Duodenal mucosa (tissue), 2 donors: ENCODE measurements around the gene PTPRM.

Source experiments
- H3K27ac ChIP-seq: one replicate; pipeline ENCODE4 v1.7.0; 2013; ENCODE audit warnings: low read depth, low read length
- H3K27me3 ChIP-seq, 2 donors: one replicate each; pipeline ENCODE4 v1.7.0; 2013; ENCODE audit warnings: low read length in 2 of 2, control low read depth in 1 of 2; ENCODE audit not compliant: insufficient read depth in 2 of 2, control insufficient read depth in 1 of 2
- H3K36me3 ChIP-seq, 2 donors: one replicate each; pipeline ENCODE4 v1.7.0; 2013; ENCODE audit warnings: low read length in 2 of 2, control low read depth in 1 of 2; ENCODE audit not compliant: insufficient read depth in 2 of 2, control insufficient read depth in 1 of 2
- H3K4me1 ChIP-seq, 2 donors: one replicate each; pipeline ENCODE4 v1.7.0; 2013; ENCODE audit warnings: low read length in 2 of 2, control low read depth in 1 of 2; ENCODE audit not compliant: insufficient read depth in 2 of 2, control insufficient read depth in 1 of 2
- H3K4me3 ChIP-seq, 2 donors: one replicate each; pipeline ENCODE4 v1.7.0; 2013; ENCODE audit warnings: low read length in 2 of 2, low read depth in 1 of 2
- H3K9ac ChIP-seq, 2 donors: one replicate each; pipeline ENCODE4 v1.7.0; 2013; ENCODE audit warnings: low read length in 2 of 2, low read depth in 1 of 2
- H3K9me3 ChIP-seq, 2 donors: one replicate each; pipeline ENCODE4 v1.7.0; 2013; ENCODE audit warnings: low read length in 2 of 2, control low read depth in 1 of 2; ENCODE audit not compliant: control insufficient read depth in 1 of 2

Gene PTPRM

GRCh38 chr18:7579918-7580542 is 12.9 kb downstream of the PTPRM start:
- H3K4me1 ChIP-seq = peaks cover 0 to 9% of the 10 kb centered on the region in 2 donors

GRCh38 chr18:7584646-7585275 is 17.6 kb downstream of the PTPRM start:
- Histone ChIP-seq H3K27ac (no peak overlapping the region), H3K4me3 (no peak overlapping the region), H3K4me1 (no peaks in the 10 kb centered on the region), H3K27me3 (no peaks in the 10 kb centered on the region), H3K36me3 (no peaks in the 10 kb centered on the region), H3K9ac (no peak overlapping the region), H3K9me3 (no peaks in the 10 kb centered on the region)

More at GRCh38 chr18:7579918-7580542, 12.9 kb downstream of the PTPRM start:
- no peaks in the 10 kb centered on the region for H3K9me3 ChIP-seq
- no peak overlapping the region for H3K9ac ChIP-seq
- no peaks in the 10 kb centered on the region for H3K36me3 ChIP-seq
- no peak overlapping the region for H3K4me3 ChIP-seq
- no peaks in the 10 kb centered on the region for H3K27me3 ChIP-seq
- no peak overlapping the region for H3K27ac ChIP-seq

DNA sequence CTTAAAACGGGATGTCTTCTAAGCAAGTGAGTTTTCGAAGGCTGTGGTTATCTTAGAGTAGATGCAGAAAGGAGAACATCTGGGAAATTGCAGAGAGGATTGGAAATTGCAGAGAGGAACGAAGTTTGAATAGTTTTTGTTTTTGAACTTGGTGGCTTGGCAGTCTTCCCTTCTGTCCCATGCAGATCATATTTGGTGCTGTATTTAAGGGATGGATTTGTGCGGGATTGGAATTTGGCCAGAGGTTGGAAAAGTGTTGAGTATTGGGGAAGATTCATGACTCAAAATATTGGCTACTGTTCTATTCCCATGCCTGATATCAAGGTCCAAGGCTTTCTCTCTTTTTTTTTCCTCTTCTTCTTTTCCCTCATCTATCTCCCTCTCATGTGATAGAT is 18.2 kb downstream of the PTPRM start:
- no peaks in the 10 kb centered on the region for H3K4me1 ChIP-seq

GRCh38 chr18:7586379-7586778 is 19.3 kb downstream of the PTPRM start:
- no peak overlapping the region for H3K4me3 ChIP-seq
- no peak overlapping the region for H3K9ac ChIP-seq
- peaks cover 0 to 8% of the 10 kb centered on the region in 2 donors for H3K4me1 ChIP-seq
- no peaks in the 10 kb centered on the region for H3K9me3 ChIP-seq
- no peaks in the 10 kb centered on the region for H3K27me3 ChIP-seq
- no peak overlapping the region for H3K27ac ChIP-seq
- H3K36me3 ChIP-seq = no peaks in the 10 kb centered on the region

More for the DNA sequence above, 18.2 kb downstream of the PTPRM start:
- H3K27ac ChIP-seq = no peak overlapping the region
- no peak overlapping the region for H3K9ac ChIP-seq
- H3K4me3 ChIP-seq = no peak overlapping the region
- no peaks in the 10 kb centered on the region for H3K36me3 ChIP-seq
- H3K9me3 ChIP-seq = no peaks in the 10 kb centered on the region
- no peaks in the 10 kb centered on the region for H3K27me3 ChIP-seq

DNA sequence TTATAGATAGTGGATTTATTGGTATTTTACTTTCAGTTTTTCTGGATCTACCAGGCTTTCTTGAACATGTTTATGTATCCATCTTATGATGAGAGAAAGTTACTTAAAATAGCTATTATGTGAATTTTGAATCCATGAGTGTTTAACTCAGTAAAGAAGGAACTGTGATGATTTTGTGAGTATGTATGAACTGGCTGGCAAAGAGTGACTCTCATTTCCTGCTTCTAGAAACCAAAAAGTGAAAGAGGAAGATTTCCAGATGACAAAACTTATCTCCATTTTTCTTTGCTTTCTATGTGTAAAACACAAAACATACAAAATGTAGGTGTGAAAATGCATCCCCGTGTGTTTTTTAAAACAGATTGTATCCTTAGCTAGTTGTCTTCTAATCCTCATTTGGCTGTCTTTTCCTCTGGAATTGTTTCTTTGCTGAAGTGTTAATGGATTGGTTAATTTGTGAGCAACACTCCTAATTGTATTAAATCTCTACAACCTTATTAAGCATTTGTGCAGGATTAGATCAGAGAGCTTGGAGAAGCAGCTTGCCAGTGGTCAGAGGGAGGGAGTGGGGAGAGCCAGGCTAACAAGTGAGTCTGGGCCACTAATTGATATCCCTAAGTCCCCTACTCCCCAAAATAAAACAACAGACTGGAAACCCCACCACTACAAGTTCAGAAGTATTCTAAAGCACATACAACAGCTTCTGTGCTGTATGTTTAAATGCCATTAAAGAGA is 23.9 kb downstream of the PTPRM start:
- Histone ChIP-seq H3K9me3 (no peaks in the 10 kb centered on the region), H3K27me3 (no peaks in the 10 kb centered on the region), H3K27ac (no peak overlapping the region), H3K9ac (no peak overlapping the region), H3K36me3 (no peaks in the 10 kb centered on the region), H3K4me1 (peaks cover 0 to 8% of the 10 kb centered on the region in 2 donors), H3K4me3 (no peak overlapping the region)

- Histone ChIP-seq H3K9me3 (no peaks in the 10 kb centered on the region), H3K27me3 (no peaks in the 10 kb centered on the region), H3K9ac (no peak overlapping the region), H3K27ac (no peak overlapping the region), H3K36me3 (no peaks in the 10 kb centered on the region), H3K4me1 (peaks cover 0 to 8% of the 10 kb centered on the region in 2 donors), H3K4me3 (no peak overlapping the region)
Measured at GRCh38 chr18:7592305-7593071, 25.4 kb downstream of the PTPRM start.

- H3K27me3 ChIP-seq = no peaks in the 10 kb centered on the region
Measured at GRCh38 chr18:7593218-7593819, 26.2 kb downstream of the PTPRM start.

GRCh38 chr18:7596147-7596546 is 29.0 kb downstream of the PTPRM start:
- no peak overlapping the region for H3K9ac ChIP-seq
- no peak overlapping the region for H3K27ac ChIP-seq
- H3K27me3 ChIP-seq = no peaks in the 10 kb centered on the region
- H3K4me3 ChIP-seq = no peak overlapping the region
- H3K9me3 ChIP-seq = no peaks in the 10 kb centered on the region
- H3K36me3 ChIP-seq = no peaks in the 10 kb centered on the region
- peaks cover 0 to 3% of the 10 kb centered on the region in 2 donors for H3K4me1 ChIP-seq

More at GRCh38 chr18:7593218-7593819, 26.2 kb downstream of the PTPRM start:
- peaks cover 0 to 8% of the 10 kb centered on the region in 2 donors for H3K4me1 ChIP-seq
- H3K36me3 ChIP-seq = no peaks in the 10 kb centered on the region
- H3K9ac ChIP-seq = no peak overlapping the region
- H3K9me3 ChIP-seq = no peaks in the 10 kb centered on the region
- H3K4me3 ChIP-seq = no peak overlapping the region
- no peak overlapping the region for H3K27ac ChIP-seq

DNA sequence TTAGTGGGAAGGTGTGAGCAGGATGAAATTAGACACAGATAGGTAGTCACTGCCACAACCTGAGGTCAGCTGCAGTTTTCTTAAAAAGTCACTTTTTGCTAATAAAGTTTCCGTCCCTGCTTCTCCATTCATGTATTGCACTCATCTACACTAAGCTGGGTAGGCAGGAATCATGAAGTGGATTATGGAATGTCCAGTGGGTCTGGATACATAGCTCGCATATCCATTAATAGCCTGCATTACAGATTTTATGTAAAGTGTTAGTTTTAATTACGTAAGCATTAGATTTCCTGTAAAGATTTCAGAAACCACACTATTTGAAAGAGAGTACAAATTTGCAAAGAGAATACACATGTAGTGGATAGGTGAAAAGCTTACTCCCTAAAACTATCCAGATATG is 30.4 kb downstream of the PTPRM start:
- Histone ChIP-seq H3K4me3 (no peak overlapping the region), H3K27me3 (no peaks in the 10 kb centered on the region), H3K9me3 (no peaks in the 10 kb centered on the region), H3K4me1 (no peaks in the 10 kb centered on the region), H3K9ac (no peak overlapping the region), H3K36me3 (no peaks in the 10 kb centered on the region), H3K27ac (no peak overlapping the region)
